Testis (tissue), 2 donors: ENCODE results near the gene ARAP2.

Experiments used
- CTCF ChIP-seq, 3 experiments: fragments of 450-650 bp in 2 of 3; fragments of 200-600 bp in 1 of 3; sonication (generic) in 1 of 3; IDR thresholded peaks; one replicate each; pipeline ENCODE4 v1.5.1; 2016 to 2019; ENCODE audit warnings: antibody characterized with exemption in 3 of 3, mild to moderate bottlenecking in 2 of 3, moderate library complexity in 1 of 3
- POLR2A ChIP-seq: fragments of 450-650 bp; IDR thresholded peaks from one replicate; pipeline ENCODE4 v1.6.1; 2017; ENCODE audit warnings: antibody characterized with exemption, mild to moderate bottlenecking, moderate library complexity

- no peak for TF ChIP-seq POLR2A
- TF ChIP-seq CTCF (IDR thresholded peaks at IDR 0.05), result no peak
Measured at GRCh38 chr4:36281384-36282106, 37.2 kb upstream of the ARAP2 start, which contains the start of gene DTHD1.
